SK-N-SH (cell line): ENCODE data around the gene SLC39A9. TPM values are rescaled to one million over a fixed set of nuclear protein-coding genes. Genes with fewer than 3 reads are reported as not detected.

Experiments used
- CTCF ChIA-PET: fragments of 300-600, 350-600 bp; formaldehyde crosslinking; extraction: SDS; loops from one replicate; lab custom pipeline; 2021; lab: Yijun Ruan, JAX
- POLR2A ChIA-PET: fragments of 350-600 bp; sonication (Branson Sonifier 250); formaldehyde crosslinking; extraction: SDS; loops from one replicate; lab custom pipeline; 2020; ENCODE audit warnings: antibody characterized with exemption, inconsistent platforms; lab: Yijun Ruan, JAX
- DNase-seq: peaks from one replicate; pipeline ENCODE4 v3.0.0; 2012
- H2AFZ ChIP-seq: fragments of 200-600 bp; sonication (generic); 2 replicates; pipeline ENCODE4 v1.8.1; 2016; ENCODE audit warnings: antibody characterized with exemption, mild to moderate bottlenecking, low read depth
- H3F3A ChIP-seq: fragments of 200-600 bp; sonication (generic); replicated peaks from 2 replicates; pipeline ENCODE3; 2016; ENCODE audit warnings: antibody characterized with exemption, mild to moderate bottlenecking; ENCODE audit not compliant: insufficient read depth
- H3K27ac ChIP-seq, 2 experiments: fragments of 200-500 bp in 1 of 2; fragments of 200-600 bp in 1 of 2; sonication (Bioruptor generic) in 1 of 2; sonication (generic), shearing (Covaris generic) in 1 of 2; 2 replicates each; pipeline versions ENCODE4 v1.5.1 to v1.6.1; 2014 to 2016; ENCODE audit warnings: low read depth in 2 of 2, inconsistent platforms in 1 of 2, low read length in 1 of 2, mild to moderate bottlenecking in 1 of 2, mixed read lengths in 1 of 2
- H3K27me3 ChIP-seq: fragments of 200-600 bp; sonication (generic), shearing (Covaris generic); 2 replicates; pipeline ENCODE4 v1.6.1; 2016; ENCODE audit warnings: mixed run types; ENCODE audit not compliant: insufficient read depth
- H3K36me3 ChIP-seq, 2 experiments: fragments of 200-500 bp in 1 of 2; fragments of 200-600 bp in 1 of 2; sonication (Bioruptor generic) in 1 of 2; sonication (generic) in 1 of 2; replicated peaks in 1 of 2; 2 replicates each; pipeline versions ENCODE3 to v1.5.1; 2014 to 2016; ENCODE audit warnings: low read length in 1 of 2, mild to moderate bottlenecking in 1 of 2; ENCODE audit not compliant: insufficient read depth in 2 of 2, control insufficient read depth in 1 of 2
- H3K4me1 ChIP-seq, 2 experiments: fragments of 200-500 bp in 1 of 2; fragments of 200-600 bp in 1 of 2; sonication (Bioruptor generic) in 1 of 2; sonication (generic), shearing (Covaris generic) in 1 of 2; 2 replicates each; pipeline versions ENCODE4 v1.5.1 to v1.6.1; 2014 to 2016; ENCODE audit warnings: low read depth in 1 of 2, low read length in 1 of 2, mixed run types in 1 of 2; ENCODE audit not compliant: insufficient read depth in 2 of 2, control insufficient read depth in 1 of 2
- H3K4me2 ChIP-seq: fragments of 200-600 bp; sonication (generic), shearing (Covaris generic); 2 replicates; pipeline ENCODE4 v1.6.1; 2017; ENCODE audit warnings: mixed run types
- H3K4me3 ChIP-seq, 2 experiments: fragments of 200-500 bp in 1 of 2; fragments of 200-600 bp in 1 of 2; sonication (Bioruptor generic) in 1 of 2; sonication (generic), shearing (Covaris generic) in 1 of 2; 2 replicates each; pipeline versions ENCODE4 v1.5.1 to v1.8.1; 2014 to 2016; ENCODE audit warnings: low read depth in 2 of 2, inconsistent platforms in 1 of 2, low read length in 1 of 2, mild to moderate bottlenecking in 1 of 2, mixed read lengths in 1 of 2, moderate library complexity in 1 of 2
- H3K79me2 ChIP-seq: fragments of 200-600 bp; sonication (generic); 2 replicates; pipeline ENCODE4 v1.8.1; 2017; ENCODE audit warnings: mild to moderate bottlenecking; ENCODE audit not compliant: insufficient read depth
- H3K9ac ChIP-seq: fragments of 200-600 bp; sonication (generic); 2 replicates; pipeline ENCODE4 v1.6.1; 2017; ENCODE audit warnings: mixed run types
- H3K9me2 ChIP-seq: fragments of 200-600 bp; sonication (generic); 2 replicates; pipeline ENCODE4 v1.6.1; 2017; ENCODE audit warnings: mixed run types
- H3K9me3 ChIP-seq: fragments of 200-600 bp; sonication (generic); 2 replicates; pipeline ENCODE4 v1.6.1; 2017; ENCODE audit warnings: mixed run types, mild to moderate bottlenecking, moderate library complexity
- H4K20me1 ChIP-seq: fragments of 200-600 bp; sonication (generic); 2 replicates; pipeline ENCODE4 v1.6.1; 2017; ENCODE audit warnings: mild to moderate bottlenecking, mixed run types; ENCODE audit not compliant: insufficient read depth
- ELF1 ChIP-seq: IDR thresholded peaks from 2 replicates; pipeline ENCODE4 v1.4.0; 2012
- EP300 ChIP-seq, 2 experiments: IDR thresholded peaks; 2 replicates each; pipeline versions ENCODE4 v1.4.0 to v1.6.1; 2012; ENCODE audit warnings: borderline replicate concordance in 1 of 2, low read depth in 1 of 2, low read length in 1 of 2
- EZH2phosphoT487 ChIP-seq: fragments of 200-600 bp; sonication (generic); IDR thresholded peaks from 2 replicates; pipeline ENCODE4 v1.6.1; 2017; ENCODE audit warnings: low read depth, mixed run types, mild to moderate bottlenecking, antibody characterized with exemption, moderate library complexity, borderline replicate concordance
- FOSL2 ChIP-seq: IDR thresholded peaks from 2 replicates; pipeline ENCODE4 v1.4.0; 2012; ENCODE audit warnings: low read depth, mild to moderate bottlenecking, moderate library complexity, borderline replicate concordance
- JUND ChIP-seq: IDR thresholded peaks from 2 replicates; pipeline ENCODE4 v1.4.0; 2012
- MAX ChIP-seq: IDR thresholded peaks from 2 replicates; pipeline ENCODE4 v1.4.0; 2012; ENCODE audit warnings: low read depth
- NFIC ChIP-seq: IDR thresholded peaks from 2 replicates; pipeline ENCODE4 v1.4.0; 2012; ENCODE audit warnings: borderline replicate concordance
- RAD21 ChIP-seq: IDR thresholded peaks from 2 replicates; pipeline ENCODE4 v1.6.1; 2012; ENCODE audit warnings: mild to moderate bottlenecking, low read length
- REST ChIP-seq: IDR thresholded peaks from 2 replicates; pipeline ENCODE4 v1.6.1; 2012; ENCODE audit warnings: mild to moderate bottlenecking, low read depth, low read length, moderate library complexity
- RFX5 ChIP-seq: IDR thresholded peaks from 2 replicates; pipeline ENCODE4 v1.6.1; 2012; ENCODE audit warnings: mild to moderate bottlenecking, improper control_type of control experiment, low read length
- SIN3A ChIP-seq: IDR thresholded peaks from 2 replicates; pipeline ENCODE4 v1.6.1; 2012; ENCODE audit warnings: low read depth, mild to moderate bottlenecking, low read length, moderate library complexity, borderline replicate concordance
- SMC3 ChIP-seq: IDR thresholded peaks from 2 replicates; pipeline ENCODE4 v1.6.1; 2012; ENCODE audit warnings: low read depth, low read length, improper control_type of control experiment
- TAF1 ChIP-seq: IDR thresholded peaks from 2 replicates; pipeline ENCODE4 v1.6.1; 2012; ENCODE audit warnings: low read depth, mild to moderate bottlenecking, low read length, moderate library complexity, borderline replicate concordance
- TEAD4 ChIP-seq: IDR thresholded peaks from 2 replicates; pipeline ENCODE4 v1.4.0; 2012; ENCODE audit warnings: mild to moderate bottlenecking, borderline replicate concordance; ENCODE audit not compliant: insufficient read depth
- USF1 ChIP-seq: IDR thresholded peaks from 2 replicates; pipeline ENCODE4 v1.4.0; 2012; ENCODE audit warnings: low read depth, borderline replicate concordance
- YY1 ChIP-seq: IDR thresholded peaks from 2 replicates; pipeline ENCODE4 v1.4.0; 2012; ENCODE audit warnings: low read depth, mild to moderate bottlenecking
- polyA plus RNA-seq, 3 experiments: library from polyadenylated mRNA; depleted of rRNA; stranded (reverse); fragments of >200 nt; gene quantifications; 2 replicates each; pipeline ENCODE4 v1.2.3, GENCODE V29; 2012

SLC39A9 gene
- polyA plus RNA-seq, 1 of the 3 experiments (the other 2 are of a cell fraction): 39.8 TPM

- H3F3A ChIP-seq: peaks cover 14% of the 10 kb centered on the region
- peaks cover 0 to 6% of the 10 kb centered on the region in 2 experiments; a peak in 1 of 4 replicates for H3K4me1 ChIP-seq
- H2AFZ ChIP-seq: peak overlapping the region; percentile 81; the same call in 1 of the 2 replicates
- H4K20me1 ChIP-seq: no peaks in the 10 kb centered on the region
- H3K4me2 ChIP-seq: peak overlapping the region; percentile 58
- H3K9me2 ChIP-seq: no peaks in the 10 kb centered on the region
- H3K36me3 ChIP-seq: peaks cover 14 to 22% of the 10 kb centered on the region in 2 experiments
- no peak for DNase-seq
- peak overlapping the region; percentile 41; the same call in 1 of the 2 replicates for H3K9ac ChIP-seq
- no peak overlapping the region for H3K4me3 ChIP-seq
- no peaks in the 10 kb centered on the region for H3K9me3 ChIP-seq
- ChIA-PET CTCF (interaction anchor here (0.8 to 2.0 kb wide), 6 partner anchors 10 to 335 kb away, joined by 3 to 9 read pairs (median 3); partner anchors contain the start of genes ERH and SLC39A9), POLR2A (no interaction called here)
- TF ChIP-seq USF1 (no peak), MAX (no peak), EP300 (IDR thresholded peaks at IDR 0.05; ENCODE audit: borderline replicate concordance in 1 of 2, low read depth in 1 of 2, low read length in 1 of 2) (no peak), TEAD4 (no peak), JUND (no peak), YY1 (no peak), SIN3A (no peak), RFX5 (no peak), REST (no peak), ELF1 (no peak), TAF1 (no peak), RAD21 (no peak), NFIC (no peak), EZH2phosphoT487 (no peak), FOSL2 (no peak), SMC3 (no peak)
- H3K27ac ChIP-seq: peak overlapping the region; percentile 48 to 98
- no peaks in the 10 kb centered on the region for H3K27me3 ChIP-seq
- H3K79me2 ChIP-seq: no peaks in the 10 kb centered on the region
Measured at GRCh38 chr14:69464379-69464778, 65.9 kb downstream of the SLC39A9 start.
